SK-N-SH treated with all-trans-retinoic acid at 6 μM for 48 hours (cell line): ENCODE data around the gene LRRC7.

Experiments
- ATAC-seq: fragments of 200-7000 bp; cut with Tn5 transposase; 3 replicates; pipeline ENCODE4 v1.9.1; 2020; ENCODE audit warnings: mild to moderate bottlenecking, moderate library complexity
- ARNTL ChIP-seq: fragments of 450-650 bp; formaldehyde crosslinking; IDR thresholded peaks from 2 replicates; pipeline ENCODE4 v1.5.0; 2020; ENCODE audit warnings: low read depth, mild to moderate bottlenecking, moderate library complexity, borderline replicate concordance
- BACH2 ChIP-seq: fragments of 250-450 bp; sonication (Bioruptor Pico); IDR thresholded peaks from 2 replicates; pipeline ENCODE4 v1.9.0; 2021; ENCODE audit warnings: mild to moderate bottlenecking, borderline replicate concordance
- CSDC2 ChIP-seq: fragments of 250-450 bp; sonication (Bioruptor Pico); IDR thresholded peaks from 2 replicates; pipeline ENCODE4 v1.5.0; 2020; ENCODE audit warnings: mild to moderate bottlenecking, moderate library complexity
- ESRRG ChIP-seq: fragments of 250-450 bp; sonication (Bioruptor Pico); IDR thresholded peaks from 2 replicates; pipeline ENCODE4 v1.6.1; 2021; ENCODE audit warnings: mild to moderate bottlenecking
- GLIS3 ChIP-seq: fragments of 250-450 bp; sonication (Bioruptor Pico); IDR thresholded peaks from 2 replicates; pipeline ENCODE4 v1.5.0; 2020; ENCODE audit warnings: mild to moderate bottlenecking, moderate library complexity
- ISL1 ChIP-seq: fragments of 250-450 bp; sonication (Bioruptor Pico); IDR thresholded peaks from 2 replicates; pipeline ENCODE4 v2.1.2; 2022; ENCODE audit warnings: mild to moderate bottlenecking, moderate library complexity
- OSR1 ChIP-seq: fragments of 250-450 bp; sonication (Bioruptor Pico); IDR thresholded peaks from 2 replicates; pipeline ENCODE4 v1.8.0; 2022; ENCODE audit warnings: moderate library complexity, mild to moderate bottlenecking, inconsistent platforms
- PPARA ChIP-seq: fragments of 250-450 bp; sonication (Bioruptor Pico); IDR thresholded peaks from 2 replicates; pipeline ENCODE4 v1.5.0; 2020; ENCODE audit warnings: mild to moderate bottlenecking, borderline replicate concordance
- SNAI2 ChIP-seq: fragments of 250-450 bp; sonication (Bioruptor Pico); IDR thresholded peaks from 2 replicates; pipeline ENCODE4 v1.5.0; 2020; ENCODE audit warnings: mild to moderate bottlenecking, moderate library complexity
- TCF4 ChIP-seq: fragments of 250-450 bp; sonication (Bioruptor Pico); IDR thresholded peaks from 2 replicates; pipeline ENCODE4 v1.8.0; 2021; ENCODE audit warnings: mild to moderate bottlenecking, moderate library complexity, borderline replicate concordance
- TOX ChIP-seq: fragments of 250-450 bp; sonication (Bioruptor Pico); IDR thresholded peaks from 2 replicates; pipeline ENCODE4 v1.8.0; 2021; ENCODE audit warnings: mild to moderate bottlenecking, moderate library complexity, borderline replicate concordance
- ZC3H10 ChIP-seq: fragments of 250-450 bp; sonication (Bioruptor Pico); IDR thresholded peaks from 2 replicates; pipeline ENCODE4 v1.5.1; 2021; ENCODE audit warnings: mild to moderate bottlenecking, moderate library complexity
- ZFP3 ChIP-seq: fragments of 250-450 bp; sonication (Bioruptor Pico); IDR thresholded peaks from 2 replicates; pipeline ENCODE4 v1.5.0; 2020; ENCODE audit warnings: mild to moderate bottlenecking, moderate library complexity
- ZFP30 ChIP-seq: fragments of 450-650 bp; formaldehyde crosslinking; IDR thresholded peaks from 2 replicates; pipeline ENCODE4 v1.5.0; 2022; ENCODE audit warnings: mild to moderate bottlenecking, moderate library complexity
- ZNF70 ChIP-seq: fragments of 450-650 bp; formaldehyde crosslinking; IDR thresholded peaks from 2 replicates; pipeline ENCODE4 v1.5.0; 2020; ENCODE audit warnings: mild to moderate bottlenecking, moderate library complexity
- ZNF8 ChIP-seq: fragments of 450-650 bp; formaldehyde crosslinking; IDR thresholded peaks from 2 replicates; pipeline ENCODE4 v1.5.0; 2020; ENCODE audit warnings: mild to moderate bottlenecking, moderate library complexity
- TF ChIP-seq, protein P1 (sequence below): fragments of 250-450 bp; sonication (Bioruptor Pico); IDR thresholded peaks from 2 replicates; pipeline ENCODE4 v1.5.1; 2020; ENCODE audit warnings: low read depth, mild to moderate bottlenecking, moderate library complexity
- TF ChIP-seq, protein P2 (sequence below): fragments of 250-450 bp; sonication (Bioruptor Pico); IDR thresholded peaks from 2 replicates; pipeline ENCODE4 v1.5.0; 2020; ENCODE audit warnings: mild to moderate bottlenecking, moderate library complexity
- TF ChIP-seq, protein P3 (sequence below): fragments of 250-450 bp; sonication (Bioruptor Pico); IDR thresholded peaks from 2 replicates; pipeline ENCODE4 v1.5.1; 2021; ENCODE audit warnings: mild to moderate bottlenecking, moderate library complexity
- TF ChIP-seq, protein P4 (sequence below): fragments of 250-450 bp; sonication (Bioruptor Pico); IDR thresholded peaks from 2 replicates; pipeline ENCODE4 v1.8.0; 2020; ENCODE audit warnings: mild to moderate bottlenecking, moderate library complexity, borderline replicate concordance
- TF ChIP-seq, protein P5 (sequence below): fragments of 250-450 bp; sonication (Bioruptor Pico); IDR thresholded peaks from 2 replicates; pipeline ENCODE4 v1.8.0; 2021; ENCODE audit warnings: low read depth, mild to moderate bottlenecking, moderate library complexity, borderline replicate concordance

Gene LRRC7

DNA sequence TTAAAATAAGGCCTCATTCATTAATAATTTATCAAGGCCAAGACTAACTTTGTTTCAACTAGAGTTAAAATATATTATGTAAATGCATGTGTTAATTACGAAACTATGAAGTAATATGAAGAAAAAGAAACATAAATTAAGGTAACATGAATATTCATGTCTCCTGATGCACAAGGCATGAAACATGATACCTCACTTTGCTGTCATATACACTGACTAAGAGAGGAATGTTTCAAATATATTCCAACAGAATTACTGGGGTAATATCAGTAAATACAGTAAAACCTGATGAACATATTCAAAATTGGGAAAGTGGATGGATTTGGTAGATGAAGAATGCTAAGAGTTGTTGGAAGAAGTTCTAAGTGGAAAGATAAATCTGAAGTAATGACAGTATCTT is 274.6 kb downstream of the LRRC7 start (continued):
- TF ChIP-seq, protein P1, sequence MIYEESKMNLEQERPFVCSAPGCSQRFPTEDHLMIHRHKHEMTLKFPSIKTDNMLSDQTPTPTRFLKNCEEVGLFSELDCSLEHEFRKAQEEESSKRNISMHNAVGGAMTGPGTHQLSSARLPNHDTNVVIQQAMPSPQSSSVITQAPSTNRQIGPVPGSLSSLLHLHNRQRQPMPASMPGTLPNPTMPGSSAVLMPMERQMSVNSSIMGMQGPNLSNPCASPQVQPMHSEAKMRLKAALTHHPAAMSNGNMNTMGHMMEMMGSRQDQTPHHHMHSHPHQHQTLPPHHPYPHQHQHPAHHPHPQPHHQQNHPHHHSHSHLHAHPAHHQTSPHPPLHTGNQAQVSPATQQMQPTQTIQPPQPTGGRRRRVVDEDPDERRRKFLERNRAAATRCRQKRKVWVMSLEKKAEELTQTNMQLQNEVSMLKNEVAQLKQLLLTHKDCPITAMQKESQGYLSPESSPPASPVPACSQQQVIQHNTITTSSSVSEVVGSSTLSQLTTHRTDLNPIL (CRISPR knock-in tag), result no peak
- no peak for TF ChIP-seq ZC3H10
- TF ChIP-seq, protein P2, sequence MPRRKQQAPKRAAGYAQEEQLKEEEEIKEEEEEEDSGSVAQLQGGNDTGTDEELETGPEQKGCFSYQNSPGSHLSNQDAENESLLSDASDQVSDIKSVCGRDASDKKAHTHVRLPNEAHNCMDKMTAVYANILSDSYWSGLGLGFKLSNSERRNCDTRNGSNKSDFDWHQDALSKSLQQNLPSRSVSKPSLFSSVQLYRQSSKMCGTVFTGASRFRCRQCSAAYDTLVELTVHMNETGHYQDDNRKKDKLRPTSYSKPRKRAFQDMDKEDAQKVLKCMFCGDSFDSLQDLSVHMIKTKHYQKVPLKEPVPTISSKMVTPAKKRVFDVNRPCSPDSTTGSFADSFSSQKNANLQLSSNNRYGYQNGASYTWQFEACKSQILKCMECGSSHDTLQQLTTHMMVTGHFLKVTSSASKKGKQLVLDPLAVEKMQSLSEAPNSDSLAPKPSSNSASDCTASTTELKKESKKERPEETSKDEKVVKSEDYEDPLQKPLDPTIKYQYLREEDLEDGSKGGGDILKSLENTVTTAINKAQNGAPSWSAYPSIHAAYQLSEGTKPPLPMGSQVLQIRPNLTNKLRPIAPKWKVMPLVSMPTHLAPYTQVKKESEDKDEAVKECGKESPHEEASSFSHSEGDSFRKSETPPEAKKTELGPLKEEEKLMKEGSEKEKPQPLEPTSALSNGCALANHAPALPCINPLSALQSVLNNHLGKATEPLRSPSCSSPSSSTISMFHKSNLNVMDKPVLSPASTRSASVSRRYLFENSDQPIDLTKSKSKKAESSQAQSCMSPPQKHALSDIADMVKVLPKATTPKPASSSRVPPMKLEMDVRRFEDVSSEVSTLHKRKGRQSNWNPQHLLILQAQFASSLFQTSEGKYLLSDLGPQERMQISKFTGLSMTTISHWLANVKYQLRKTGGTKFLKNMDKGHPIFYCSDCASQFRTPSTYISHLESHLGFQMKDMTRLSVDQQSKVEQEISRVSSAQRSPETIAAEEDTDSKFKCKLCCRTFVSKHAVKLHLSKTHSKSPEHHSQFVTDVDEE, result no peak

DNA sequence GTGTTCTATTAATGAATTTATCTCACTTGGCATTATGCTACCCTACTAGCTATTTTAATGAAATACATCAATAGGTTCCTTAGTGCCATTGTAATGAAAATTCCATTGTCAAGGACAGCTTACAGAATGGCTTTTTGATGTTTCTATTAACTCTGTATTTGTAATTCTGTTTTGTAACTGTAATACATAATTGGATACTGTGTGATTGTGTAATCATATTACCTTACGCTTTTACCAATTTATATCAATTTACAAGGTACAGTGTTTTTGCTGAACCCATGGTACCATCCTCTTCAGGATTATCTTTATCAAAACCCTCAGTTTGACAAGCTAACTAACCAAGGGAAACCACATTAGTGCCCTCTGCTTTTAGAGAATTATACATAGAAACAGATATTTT is 277.9 kb downstream of the LRRC7 start:
- ATAC-seq, result no peak
- TF ChIP-seq GLIS3 (CRISPR knock-in tag), result no peak

DNA sequence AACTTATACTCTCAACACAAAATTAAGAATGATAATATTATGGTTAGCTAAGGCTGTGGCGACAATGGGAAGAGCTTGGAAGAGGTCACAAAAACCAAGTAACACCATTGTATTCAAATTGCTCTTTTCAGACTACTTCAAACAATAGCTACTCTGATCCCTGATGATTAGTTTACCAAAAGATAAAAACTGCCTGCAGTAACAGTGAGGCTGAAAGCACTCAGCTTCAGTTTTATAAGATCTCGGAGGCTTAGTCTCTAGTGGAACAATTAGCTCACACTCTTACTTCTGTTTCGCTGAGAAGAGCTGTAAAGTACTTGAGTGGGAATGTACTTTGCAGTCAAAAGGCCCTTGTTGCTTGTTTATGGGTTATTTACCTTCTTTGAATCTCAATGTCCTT is 278.5 kb downstream of the LRRC7 start:
- TF ChIP-seq, protein P3, sequence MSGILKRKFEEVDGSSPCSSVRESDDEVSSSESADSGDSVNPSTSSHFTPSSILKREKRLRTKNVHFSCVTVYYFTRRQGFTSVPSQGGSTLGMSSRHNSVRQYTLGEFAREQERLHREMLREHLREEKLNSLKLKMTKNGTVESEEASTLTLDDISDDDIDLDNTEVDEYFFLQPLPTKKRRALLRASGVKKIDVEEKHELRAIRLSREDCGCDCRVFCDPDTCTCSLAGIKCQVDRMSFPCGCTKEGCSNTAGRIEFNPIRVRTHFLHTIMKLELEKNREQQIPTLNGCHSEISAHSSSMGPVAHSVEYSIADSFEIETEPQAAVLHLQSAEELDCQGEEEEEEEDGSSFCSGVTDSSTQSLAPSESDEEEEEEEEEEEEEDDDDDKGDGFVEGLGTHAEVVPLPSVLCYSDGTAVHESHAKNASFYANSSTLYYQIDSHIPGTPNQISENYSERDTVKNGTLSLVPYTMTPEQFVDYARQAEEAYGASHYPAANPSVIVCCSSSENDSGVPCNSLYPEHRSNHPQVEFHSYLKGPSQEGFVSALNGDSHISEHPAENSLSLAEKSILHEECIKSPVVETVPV (CRISPR knock-in tag), result no peak
- TF ChIP-seq PPARA (no peak), CSDC2 (CRISPR knock-in tag) (no peak), BACH2 (no peak), ZNF8 (no peak), TOX (CRISPR knock-in tag) (no peak), ZFP3 (CRISPR knock-in tag) (no peak), ZFP30 (CRISPR knock-in tag) (no peak), ESRRG (CRISPR knock-in tag) (no peak), SNAI2 (CRISPR knock-in tag) (no peak)
- TF ChIP-seq, protein P4, sequence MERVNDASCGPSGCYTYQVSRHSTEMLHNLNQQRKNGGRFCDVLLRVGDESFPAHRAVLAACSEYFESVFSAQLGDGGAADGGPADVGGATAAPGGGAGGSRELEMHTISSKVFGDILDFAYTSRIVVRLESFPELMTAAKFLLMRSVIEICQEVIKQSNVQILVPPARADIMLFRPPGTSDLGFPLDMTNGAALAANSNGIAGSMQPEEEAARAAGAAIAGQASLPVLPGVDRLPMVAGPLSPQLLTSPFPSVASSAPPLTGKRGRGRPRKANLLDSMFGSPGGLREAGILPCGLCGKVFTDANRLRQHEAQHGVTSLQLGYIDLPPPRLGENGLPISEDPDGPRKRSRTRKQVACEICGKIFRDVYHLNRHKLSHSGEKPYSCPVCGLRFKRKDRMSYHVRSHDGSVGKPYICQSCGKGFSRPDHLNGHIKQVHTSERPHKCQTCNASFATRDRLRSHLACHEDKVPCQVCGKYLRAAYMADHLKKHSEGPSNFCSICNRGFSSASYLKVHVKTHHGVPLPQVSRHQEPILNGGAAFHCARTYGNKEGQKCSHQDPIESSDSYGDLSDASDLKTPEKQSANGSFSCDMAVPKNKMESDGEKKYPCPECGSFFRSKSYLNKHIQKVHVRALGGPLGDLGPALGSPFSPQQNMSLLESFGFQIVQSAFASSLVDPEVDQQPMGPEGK (CRISPR knock-in tag), result no peak
- TF ChIP-seq, protein P5, sequence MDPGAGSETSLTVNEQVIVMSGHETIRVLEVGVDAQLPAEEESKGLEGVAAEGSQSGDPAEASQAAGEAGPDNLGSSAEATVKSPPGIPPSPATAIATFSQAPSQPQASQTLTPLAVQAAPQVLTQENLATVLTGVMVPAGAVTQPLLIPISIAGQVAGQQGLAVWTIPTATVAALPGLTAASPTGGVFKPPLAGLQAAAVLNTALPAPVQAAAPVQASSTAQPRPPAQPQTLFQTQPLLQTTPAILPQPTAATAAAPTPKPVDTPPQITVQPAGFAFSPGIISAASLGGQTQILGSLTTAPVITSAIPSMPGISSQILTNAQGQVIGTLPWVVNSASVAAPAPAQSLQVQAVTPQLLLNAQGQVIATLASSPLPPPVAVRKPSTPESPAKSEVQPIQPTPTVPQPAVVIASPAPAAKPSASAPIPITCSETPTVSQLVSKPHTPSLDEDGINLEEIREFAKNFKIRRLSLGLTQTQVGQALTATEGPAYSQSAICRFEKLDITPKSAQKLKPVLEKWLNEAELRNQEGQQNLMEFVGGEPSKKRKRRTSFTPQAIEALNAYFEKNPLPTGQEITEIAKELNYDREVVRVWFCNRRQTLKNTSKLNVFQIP, result no peak
- TF ChIP-seq, protein P1 (CRISPR knock-in tag), result no peak
- ATAC-seq, result no peak

DNA sequence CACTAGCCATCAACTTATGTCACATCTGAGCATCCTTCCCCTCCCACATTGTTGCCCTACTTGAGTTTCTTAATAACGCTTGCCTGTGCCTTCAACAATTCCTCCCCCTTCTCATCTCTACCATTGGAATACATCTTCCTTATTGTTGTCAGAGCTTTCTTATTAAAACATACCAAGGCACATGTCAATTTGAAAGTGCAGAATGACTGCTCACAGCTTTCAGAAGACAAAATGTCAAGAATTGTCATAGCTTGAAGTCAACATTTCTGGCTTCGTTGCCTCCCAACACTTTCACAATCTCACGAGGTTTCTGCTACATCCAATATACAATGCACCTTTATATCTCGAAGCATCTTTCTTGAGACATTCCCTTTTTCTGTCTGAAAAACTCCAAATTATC is 279.9 kb downstream of the LRRC7 start:
- TF ChIP-seq, protein P1 (CRISPR knock-in tag), result no peak
- TF ChIP-seq TOX (CRISPR knock-in tag), result no peak
- no peak for TF ChIP-seq PPARA
- no peak for TF ChIP-seq ZNF70 (CRISPR knock-in tag)
- no peak for TF ChIP-seq GLIS3 (CRISPR knock-in tag)
- TF ChIP-seq ZC3H10, result no peak
- TF ChIP-seq, protein P3 (CRISPR knock-in tag), result no peak
- no peak for TF ChIP-seq ZFP3 (CRISPR knock-in tag)
- TF ChIP-seq, protein P5, result no peak
- no peak for TF ChIP-seq OSR1 (CRISPR knock-in tag)
- no peak for TF ChIP-seq CSDC2 (CRISPR knock-in tag)
- TF ChIP-seq ARNTL, result no peak
- no peak for TF ChIP-seq ZNF8
- no peak for TF ChIP-seq TCF4 (CRISPR knock-in tag)
- no peak for TF ChIP-seq ISL1 (CRISPR knock-in tag)
- TF ChIP-seq, all 23 proteins: peak for 0
- no peak for ATAC-seq
